T-cell (primary cell): ENCODE data around the gene TMEM218. TPM values are rescaled to one million over a fixed set of nuclear protein-coding genes. Genes with fewer than 3 reads are reported as not detected.

Experiments used
- ATAC-seq, 4 experiments: fragments of 200-7000 bp in 3 of 4; fragments of 150-1000 bp in 1 of 4; cut with Tn5 transposase; replicated peaks in 1 of 4; 1 replicate in 3 of 4; 2 replicates in 1 of 4; pipeline ENCODE4 v1.10.0; 2021; ENCODE audit warnings: moderate library complexity in 3 of 4, mild to moderate bottlenecking in 2 of 4, moderate number of reproducible peaks in 1 of 4
- CTCF ChIA-PET, 2 donors: fragments of 300-600 bp; sonication (Branson Sonifier 250); formaldehyde crosslinking; loops; one replicate each; lab custom pipeline; 2022; ENCODE audit warnings: antibody characterized with exemption in 2 of 2; lab: Charles Lee
- POLR2A ChIA-PET, 2 donors: fragments of 300-600 bp; sonication (Branson Sonifier 250); formaldehyde crosslinking; loops; one replicate each; lab custom pipeline; 2022; ENCODE audit warnings: antibody characterized with exemption in 2 of 2; lab: Charles Lee
- DNase-seq, 35 experiments: peaks; one replicate each; pipeline versions ENCODE4 v3.0.0 to v3.0.0-alpha.2; 2013 to 2023
- H3K27ac ChIP-seq: one replicate; pipeline ENCODE4 v1.5.1; 2013; ENCODE audit warnings: low read length
- H3K27me3 ChIP-seq, 2 experiments: replicated peaks in 1 of 2; 1 replicate in 1 of 2; 2 replicates in 1 of 2; pipeline versions ENCODE4 v1.6.1 to v1.7.0; 2013; ENCODE audit warnings: low read length in 1 of 2, mixed read lengths in 1 of 2; ENCODE audit not compliant: control insufficient read depth in 2 of 2, insufficient read depth in 2 of 2; ENCODE audit errors: extremely low read depth in 1 of 2
- H3K36me3 ChIP-seq, 2 donors: 1 replicate in 1 of 2; 2 replicates in 1 of 2; pipeline versions ENCODE4 v1.6.1 to v1.7.0; 2013; ENCODE audit warnings: low read length in 1 of 2; ENCODE audit not compliant: control insufficient read depth in 2 of 2, insufficient read depth in 1 of 2; ENCODE audit errors: extremely low read depth in 1 of 2
- H3K4me1 ChIP-seq, 2 experiments: 1 replicate in 1 of 2; 2 replicates in 1 of 2; pipeline versions ENCODE4 v1.6.1 to v1.7.0; 2013; ENCODE audit warnings: low read length in 2 of 2, mixed read lengths in 1 of 2; ENCODE audit not compliant: insufficient read depth in 2 of 2, control insufficient read depth in 1 of 2; ENCODE audit errors: extremely low read depth in 1 of 2
- H3K4me3 ChIP-seq, 2 donors: 1 replicate in 1 of 2; 2 replicates in 1 of 2; pipeline versions ENCODE4 v1.5.1 to v1.7.0; 2013; ENCODE audit warnings: mild to moderate bottlenecking in 2 of 2, low read length in 1 of 2, moderate library complexity in 1 of 2; ENCODE audit not compliant: control insufficient read depth in 1 of 2; ENCODE audit errors: extremely low read depth in 1 of 2
- H3K9me3 ChIP-seq: 2 replicates; pipeline ENCODE4 v1.7.0; 2013
- H3K27ac Mint-ChIP-seq, 2 donors: one replicate each; pipeline ENCODE4 v1.8.0; 2020 to 2021; ENCODE audit warnings: mild to moderate bottlenecking in 2 of 2, mixed read lengths in 2 of 2
- H3K27me3 Mint-ChIP-seq, 2 donors: one replicate each; pipeline ENCODE4 v1.8.0; 2021 to 2022; ENCODE audit warnings: mixed read lengths in 2 of 2
- H3K36me3 Mint-ChIP-seq: one replicate; pipeline ENCODE4 v1.8.0; 2021; ENCODE audit warnings: mixed read lengths
- H3K4me1 Mint-ChIP-seq, 3 donors: one replicate each; pipeline ENCODE4 v1.8.0; 2020 to 2022; ENCODE audit warnings: mixed read lengths in 3 of 3, mild to moderate bottlenecking in 1 of 3
- H3K4me3 Mint-ChIP-seq, 3 donors: one replicate each; pipeline ENCODE4 v1.8.0; 2020 to 2022; ENCODE audit warnings: mild to moderate bottlenecking in 3 of 3, mixed read lengths in 3 of 3, moderate library complexity in 3 of 3
- H3K9me3 Mint-ChIP-seq, 3 donors: one replicate each; pipeline ENCODE4 v1.8.0; 2020 to 2022; ENCODE audit warnings: mixed read lengths in 3 of 3
- WGBS: methylation state at CpG from one replicate; pipeline ENCODE4 v1.1.5; 2013; ENCODE audit warnings: missing lambda C conversion rate; ENCODE audit not compliant: insufficient coverage; 5-methylcytosine and 5-hydroxymethylcytosine counted together
- total RNA-seq, 35 experiments: library from RNA in 6 of 35; stranded (reverse) in 6 of 35; fragments of 120-200 nt in 1 of 35; gene quantifications; one replicate each; pipeline versions ENCODE4 v1.2.1 to v1.2.4 and lab custom pipeline; 2013 to 2026

The TMEM218 gene
- total RNA-seq, 5 donors from 2014 or later (not counting 1 experiment from before 2014, with no cell fraction given), result 10.3 to 18.9 (median 14.8) TPM

- peaks cover 28 to 32% of the 10 kb centered on the region in 2 donors for H3K27me3 Mint-ChIP-seq
- H3K4me3 ChIP-seq, result no peak overlapping the region
- POLR2A ChIA-PET, result interaction anchor here in 1 of 2 donors (0.5 kb wide), 1 partner anchor 219 kb away, joined by 3 read pairs; no protein-coding TSS in a partner anchor
- H3K9me3 Mint-ChIP-seq, result no peaks in the 10 kb centered on the region
- H3K9me3 ChIP-seq, result no peaks in the 10 kb centered on the region
- DNase-seq (peak in 16 of 35 experiments; percentile 12 to 55 (median 25)), ATAC-seq (peak in 3 of 4 experiments; percentile 56 to 75 (median 63))
- H3K4me1 Mint-ChIP-seq, result peaks cover 0 to 6% (median 4%) of the 10 kb centered on the region in 3 donors
- no peaks in the 10 kb centered on the region for H3K36me3 ChIP-seq
- H3K4me3 Mint-ChIP-seq, result no peak overlapping the region
- no peak overlapping the region for H3K27ac Mint-ChIP-seq
- H3K4me1 ChIP-seq, result peaks cover 0 to 2% of the 10 kb centered on the region in 2 experiments
- H3K36me3 Mint-ChIP-seq, result no peaks in the 10 kb centered on the region
- WGBS, result 73% methylated on average over 8 of the region's 10 CpGs
- CTCF ChIA-PET, result interaction anchor here (0.5 to 2.4 kb wide), 11 partner anchors 10 to 1183 kb away, joined by 3 to 24 read pairs (median 4); partner anchors contain the start of gene TMEM218 (in 2 of the 2)
- no peak overlapping the region for H3K27ac ChIP-seq
- peaks cover 0 to 9% of the 10 kb centered on the region in 2 experiments for H3K27me3 ChIP-seq
These were observed 12.7 kb upstream of the TMEM218 start for GRCh38 chr11:125123947-125124617.

- ChIA-PET CTCF (interaction anchor here in 1 of 2 donors (0.5 to 2.4 kb wide), 5 partner anchors 9 to 1047 kb away, joined by 3 to 24 read pairs (median 4); partner anchors contain the start of gene TMEM218), POLR2A (interaction anchor here in 1 of 2 donors (0.5 kb wide), 1 partner anchor 220 kb away, joined by 3 read pairs; no protein-coding TSS in a partner anchor)
- Histone ChIP-seq H3K9me3 (no peaks in the 10 kb centered on the region), H3K27ac (no peak overlapping the region), H3K27me3 (peaks cover 0 to 5% of the 10 kb centered on the region in 2 experiments), H3K36me3 (no peaks in the 10 kb centered on the region), H3K4me3 (no peak overlapping the region), H3K4me1 (peaks cover 0 to 2% of the 10 kb centered on the region in 2 experiments)
- Mint-ChIP-seq H3K27ac (no peak overlapping the region), H3K27me3 (peaks cover 31 to 33% of the 10 kb centered on the region in 2 donors), H3K9me3 (no peaks in the 10 kb centered on the region), H3K4me3 (no peak overlapping the region), H3K4me1 (peaks cover 0 to 6% (median 4%) of the 10 kb centered on the region in 3 donors), H3K36me3 (no peaks in the 10 kb centered on the region)
- ATAC-seq, result no peak
- DNase-seq, result no peak
- WGBS, result 89% methylated on average over 4 of the region's 4 CpGs
These were observed 11.9 kb upstream of the TMEM218 start for GRCh38 chr11:125123194-125123946.

- DNase-seq (no peak), ATAC-seq (no peak)
- H3K27ac ChIP-seq, result no peak overlapping the region
- Mint-ChIP-seq H3K36me3 (no peaks in the 10 kb centered on the region), H3K27ac (no peak overlapping the region), H3K4me1 (no peaks in the 10 kb centered on the region), H3K27me3 (peaks cover 13 to 30% of the 10 kb centered on the region in 2 donors), H3K4me3 (no peak overlapping the region), H3K9me3 (peaks cover 0 to 4% (median 0%) of the 10 kb centered on the region in 3 donors)
- no peaks in the 10 kb centered on the region for H3K27me3 ChIP-seq
- CTCF ChIA-PET, result interaction anchor here in 1 of 2 donors (0.5 kb wide), 1 partner anchor 28 kb away, joined by 4 read pairs; no protein-coding TSS in a partner anchor
- no peak overlapping the region for H3K4me3 ChIP-seq
- no peaks in the 10 kb centered on the region for H3K4me1 ChIP-seq
- no peaks in the 10 kb centered on the region for H3K36me3 ChIP-seq
- POLR2A ChIA-PET, result no interaction called here
- 73% methylated on average over 4 of the region's 4 CpGs for WGBS
- H3K9me3 ChIP-seq, result no peaks in the 10 kb centered on the region
These were observed 6.0 kb upstream of the TMEM218 start for GRCh38 chr11:125117429-125117828.

- H3K27me3 ChIP-seq, result no peaks in the 10 kb centered on the region
- DNase-seq (peak in 1 of 35 experiments; percentile 5), ATAC-seq (no peak)
- no peaks in the 10 kb centered on the region for H3K9me3 ChIP-seq
- no peaks in the 10 kb centered on the region for H3K36me3 ChIP-seq
- H3K9me3 Mint-ChIP-seq, result peaks cover 0 to 7% (median 0%) of the 10 kb centered on the region in 3 donors
- no peak overlapping the region for H3K27ac Mint-ChIP-seq
- ChIA-PET CTCF (interaction anchor here (0.6 to 1.5 kb wide), 2 partner anchors 9 to 16 kb away, joined by 3 to 6 read pairs; no protein-coding TSS in a partner anchor), POLR2A (no interaction called here)
- WGBS, result 67% methylated on average over 4 of the region's 8 CpGs
- H3K4me3 Mint-ChIP-seq, result no peak overlapping the region
- H3K4me1 Mint-ChIP-seq, result peaks cover 19 to 23% (median 23%) of the 10 kb centered on the region in 3 donors
- peaks cover 13 to 23% of the 10 kb centered on the region in 2 donors for H3K27me3 Mint-ChIP-seq
- H3K36me3 Mint-ChIP-seq, result no peaks in the 10 kb centered on the region
- H3K4me1 ChIP-seq, result peaks cover 6 to 14% of the 10 kb centered on the region in 2 experiments
- H3K4me3 ChIP-seq, result no peak overlapping the region
- H3K27ac ChIP-seq, result no peak overlapping the region
These were observed 3.1 kb upstream of the TMEM218 start for GRCh38 chr11:125114518-125114917.

GRCh38 chr11:125112208-125112604 lies 780 bp upstream of the TMEM218 start:
- Histone ChIP-seq H3K4me1 (peaks cover 6 to 14% of the 10 kb centered on the region in 2 experiments), H3K36me3 (no peaks in the 10 kb centered on the region), H3K27ac (peak overlapping the region; percentile 67), H3K4me3 (peak overlapping the region; percentile 29 to 83), H3K9me3 (no peaks in the 10 kb centered on the region), H3K27me3 (no peaks in the 10 kb centered on the region)
- ATAC-seq (no peak), DNase-seq (no peak)
- peak overlapping the region; percentile 89 to 94 for H3K27ac Mint-ChIP-seq
- peaks cover 0 to 7% (median 0%) of the 10 kb centered on the region in 3 donors for H3K9me3 Mint-ChIP-seq
- CTCF ChIA-PET, result interaction anchor here (0.5 to 3.5 kb wide), 8 partner anchors 12 to 254 kb away, joined by 3 to 24 read pairs (median 3); partner anchors contain the start of gene CCDC15 (in 1 of the 2)
- H3K4me3 Mint-ChIP-seq, result peak overlapping the region; percentile 94 to 97 (median 96)
- POLR2A ChIA-PET, result interaction anchor here (0.7 to 2.3 kb wide), 3 partner anchors 158 to 490 kb away, joined by 4 to 8 read pairs (median 4); partner anchors contain the start of genes CCDC15 (in 1 of the 2) and TBRG1 (in 1 of the 2)
- WGBS, result 89% methylated on average over 8 of the region's 9 CpGs
- H3K4me1 Mint-ChIP-seq, result peaks cover 19 to 26% (median 23%) of the 10 kb centered on the region in 3 donors
- no peaks in the 10 kb centered on the region for H3K36me3 Mint-ChIP-seq
- peaks cover 3 to 4% of the 10 kb centered on the region in 2 donors for H3K27me3 Mint-ChIP-seq
